NCI-H1694 (cell line): Measurements from ENCODE around the gene PTGDR.
A peak's percentile ranks its signal among the peaks of the same experiment; 100 is the strongest.

Experiments
- DNase-seq: peaks from one replicate; lab custom pipeline; 2025; lab: John Stamatoyannopoulos, UW

The PTGDR gene

DNA sequence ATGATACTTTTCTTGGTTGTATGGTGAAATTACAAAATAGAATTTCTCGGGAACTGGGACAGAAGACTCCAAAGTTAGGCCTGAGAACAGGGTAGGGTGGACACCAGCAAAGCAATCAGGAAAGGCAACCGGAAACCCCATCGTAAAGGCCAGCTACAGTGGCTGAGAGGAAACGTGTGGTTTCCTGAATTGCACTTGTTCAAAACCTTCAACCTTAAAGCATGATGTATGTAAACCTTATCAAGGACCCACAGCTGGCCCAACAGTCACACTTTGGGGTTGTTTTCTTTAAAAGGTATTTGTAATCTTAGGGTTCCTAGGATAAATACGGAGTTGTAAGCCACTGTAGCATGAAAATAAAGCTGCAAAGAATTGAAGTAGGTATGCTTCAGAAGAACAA is 2.2 kb upstream of the PTGDR start:
- DNase-seq = no peak

DNA sequence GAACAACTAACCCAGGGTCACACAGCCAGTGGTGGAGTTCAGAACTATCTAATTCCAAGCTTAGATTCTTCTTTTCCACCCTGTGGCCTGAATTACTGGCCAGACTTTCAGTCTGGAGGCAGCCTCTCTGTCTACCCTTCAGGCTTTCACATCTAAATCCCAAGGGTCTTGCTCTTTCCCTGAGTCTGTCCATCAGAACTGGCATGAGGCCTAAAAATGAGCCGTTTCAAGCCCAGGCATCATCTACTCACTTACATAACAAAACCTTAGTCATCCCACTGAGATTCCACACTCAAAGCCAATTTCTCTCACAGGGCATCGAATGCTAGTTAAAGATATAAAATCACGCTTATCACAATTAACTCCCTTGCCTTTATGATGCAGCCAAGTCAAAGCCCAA is 1.3 kb upstream of the PTGDR start:
- no peak for DNase-seq

GRCh38 chr14:52266782-52267181 is 716 bp upstream of the PTGDR start:
- no peak for DNase-seq

DNA sequence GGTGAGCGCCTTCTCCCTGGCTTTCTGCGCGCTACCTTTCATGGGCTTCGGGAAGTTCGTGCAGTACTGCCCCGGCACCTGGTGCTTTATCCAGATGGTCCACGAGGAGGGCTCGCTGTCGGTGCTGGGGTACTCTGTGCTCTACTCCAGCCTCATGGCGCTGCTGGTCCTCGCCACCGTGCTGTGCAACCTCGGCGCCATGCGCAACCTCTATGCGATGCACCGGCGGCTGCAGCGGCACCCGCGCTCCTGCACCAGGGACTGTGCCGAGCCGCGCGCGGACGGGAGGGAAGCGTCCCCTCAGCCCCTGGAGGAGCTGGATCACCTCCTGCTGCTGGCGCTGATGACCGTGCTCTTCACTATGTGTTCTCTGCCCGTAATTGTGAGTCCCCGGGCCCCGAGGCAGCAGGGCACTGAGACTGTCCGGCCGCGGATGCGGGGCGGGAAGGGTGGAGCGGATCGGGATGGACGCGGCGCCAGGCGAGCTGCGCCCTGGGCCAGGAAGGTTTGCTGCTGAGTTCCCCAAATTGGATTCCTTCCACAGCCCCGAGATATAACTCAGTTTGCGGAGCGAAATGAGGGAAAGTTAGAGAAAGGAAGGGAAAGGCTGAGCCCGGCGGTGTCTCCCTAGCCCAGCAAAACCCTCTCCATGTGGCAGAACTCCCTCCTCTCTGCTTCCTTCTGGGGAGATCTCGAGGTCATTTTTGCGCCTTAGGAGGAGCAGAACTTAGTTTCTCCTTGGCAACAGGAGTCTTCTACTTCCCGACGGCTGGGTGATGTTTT is 972 bp downstream of the PTGDR start:
- DNase-seq = no peak

DNA sequence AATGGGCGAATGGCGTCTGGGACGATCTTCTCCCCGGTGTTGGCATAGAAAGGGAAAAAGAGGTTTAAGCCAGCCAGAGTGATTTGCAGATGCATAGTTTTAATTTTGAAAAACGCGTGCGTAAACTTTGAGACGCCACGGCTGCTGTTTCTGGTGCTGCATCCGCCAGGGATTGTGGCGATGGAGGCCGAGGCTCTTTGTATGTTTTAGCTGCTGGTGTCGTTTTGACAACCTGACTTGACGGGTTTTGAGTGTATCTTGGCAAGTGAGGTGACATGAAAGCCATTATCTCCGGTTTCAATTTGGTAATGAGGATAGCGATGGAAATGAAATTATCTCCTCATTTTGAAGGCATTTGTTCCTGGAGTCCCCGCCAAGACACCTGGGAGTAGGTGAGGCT is 1.6 kb downstream of the PTGDR start:
- no peak for DNase-seq

GRCh38 chr14:52269982-52270381 is 2.5 kb downstream of the PTGDR start:
- DNase-seq = no peak

DNA sequence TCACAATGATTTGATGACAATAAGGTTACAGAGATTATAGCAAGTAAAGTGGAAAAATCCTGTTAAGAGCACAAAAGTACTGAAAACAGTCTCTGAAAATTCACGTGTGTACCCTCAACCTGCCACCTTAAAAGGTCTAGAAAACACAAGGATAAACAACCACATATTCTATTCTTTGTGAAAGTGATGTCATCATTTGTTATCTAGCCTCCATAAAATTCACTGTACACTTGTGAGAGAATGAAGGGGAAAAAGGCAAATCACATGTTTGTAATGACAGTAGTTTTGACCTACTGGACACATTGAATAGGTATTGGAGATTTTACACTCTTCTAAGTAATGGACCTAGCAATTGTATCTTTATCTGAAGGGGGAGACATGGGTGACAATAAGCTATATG is 4.0 kb downstream of the PTGDR start:
- no peak for DNase-seq

GRCh38 chr14:52272375-52272774 is 4.9 kb downstream of the PTGDR start:
- no peak for DNase-seq

GRCh38 chr14:52275372-52275771 is 7.9 kb downstream of the PTGDR start:
- DNase-seq = no peak

- no peak for DNase-seq
These were observed 10.1 kb downstream of the PTGDR start for GRCh38 chr14:52277552-52277951.

GRCh38 chr14:52279408-52279807 is 11.9 kb downstream of the PTGDR start:
- no peak for DNase-seq

DNA sequence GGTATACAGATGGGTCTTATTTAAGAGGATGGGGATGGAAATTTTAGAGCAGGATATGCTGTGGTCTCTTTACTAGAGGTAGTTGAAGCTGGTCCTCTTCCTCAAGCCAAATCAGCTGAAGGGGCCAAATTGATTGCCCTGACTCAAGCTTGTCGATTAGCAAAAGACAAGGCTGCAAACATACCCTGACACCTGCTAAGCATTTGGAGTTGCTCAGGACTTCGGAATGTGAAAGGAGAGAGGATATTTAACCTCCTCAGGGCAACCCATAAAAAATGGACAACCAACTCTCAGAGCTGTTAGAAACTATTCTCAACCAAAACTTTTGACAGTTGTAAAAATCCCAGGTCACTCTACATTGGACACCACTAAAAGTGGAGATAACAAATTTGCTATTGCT is 15.6 kb downstream of the PTGDR start:
- no peak for DNase-seq

DNA sequence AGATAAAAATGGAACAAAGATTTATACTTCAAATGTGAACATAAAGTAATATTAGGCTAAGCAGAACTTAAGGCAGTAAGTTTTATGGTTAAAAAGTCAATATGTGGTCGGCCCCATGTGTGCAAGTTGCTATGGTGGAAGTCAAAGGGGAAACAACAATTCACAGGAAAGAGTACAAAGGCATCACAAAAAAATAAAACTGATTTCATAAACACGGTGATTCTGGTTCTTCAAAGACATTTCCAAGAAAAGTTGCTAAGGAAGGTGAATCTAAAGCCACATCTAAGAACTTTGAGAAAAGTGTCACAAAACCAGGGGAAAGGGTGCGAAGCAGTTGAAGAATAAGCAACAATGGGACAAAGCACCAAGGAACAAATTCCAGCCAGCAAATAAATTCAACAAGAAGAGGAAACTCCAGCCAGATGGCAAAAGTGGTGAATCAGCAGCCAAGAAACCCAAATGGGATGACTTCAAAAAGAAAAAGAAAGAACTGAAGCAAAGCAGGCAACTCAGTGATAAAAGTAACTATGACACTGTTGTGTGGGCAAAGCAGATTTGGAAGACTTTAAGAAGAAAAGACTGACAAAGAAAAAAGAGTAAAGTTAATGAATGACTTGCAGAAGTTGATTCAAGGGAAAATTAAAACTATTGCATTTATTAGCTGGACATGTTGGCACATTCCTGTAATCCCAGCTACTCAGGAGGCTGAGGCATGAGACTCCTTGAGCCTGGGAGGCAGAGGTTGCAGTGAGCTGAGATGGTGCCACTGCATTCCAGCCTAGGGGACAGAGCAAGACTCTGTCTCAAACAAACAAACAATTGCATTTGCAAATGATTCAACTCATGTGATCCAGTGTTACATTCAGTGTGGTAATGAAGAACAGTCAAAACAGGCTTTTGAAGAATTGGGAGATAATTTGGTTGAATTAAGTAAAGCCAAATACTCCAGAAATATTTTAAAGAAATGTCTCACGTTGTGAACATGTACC is 19.5 kb downstream of the PTGDR start:
- no peak for DNase-seq

DNA sequence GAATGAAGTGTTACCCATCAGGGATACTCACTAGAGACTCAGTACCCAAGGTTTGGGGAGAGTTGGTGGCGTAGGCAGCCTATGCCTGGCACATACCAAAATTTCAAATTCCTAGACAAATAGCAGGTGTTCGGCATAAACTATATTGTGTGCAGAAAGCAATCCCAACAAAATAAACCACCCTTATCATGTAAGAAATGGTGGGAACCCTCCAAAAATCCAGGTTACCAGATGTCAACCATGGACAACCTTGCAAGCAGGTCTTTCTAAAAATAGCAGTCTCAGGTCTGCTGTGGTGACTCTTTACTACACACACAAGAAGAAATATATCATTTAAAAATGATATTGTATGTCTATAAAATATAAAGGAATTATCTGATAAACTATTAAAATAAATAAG is 28.9 kb downstream of the PTGDR start:
- DNase-seq = no peak

DNA sequence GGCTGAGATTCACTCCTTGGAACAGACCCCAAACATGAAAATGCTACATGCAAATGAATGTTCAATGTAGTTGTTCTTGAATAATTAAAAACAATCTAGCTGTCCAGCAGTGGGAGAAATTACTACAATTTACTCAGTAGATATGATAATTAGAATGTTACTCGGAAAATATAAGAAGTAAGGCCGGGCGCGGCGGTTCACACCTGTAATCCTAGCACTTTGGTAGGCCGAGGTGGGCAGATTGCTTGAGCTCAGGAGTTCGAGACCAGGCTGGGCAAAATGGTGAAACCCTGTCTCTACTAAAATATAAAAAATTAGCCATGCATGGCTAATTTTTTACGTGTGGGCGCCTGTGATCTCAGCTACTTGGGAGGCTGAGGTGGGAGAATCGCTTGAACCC is 31.3 kb downstream of the PTGDR start:
- no peak for DNase-seq

DNA sequence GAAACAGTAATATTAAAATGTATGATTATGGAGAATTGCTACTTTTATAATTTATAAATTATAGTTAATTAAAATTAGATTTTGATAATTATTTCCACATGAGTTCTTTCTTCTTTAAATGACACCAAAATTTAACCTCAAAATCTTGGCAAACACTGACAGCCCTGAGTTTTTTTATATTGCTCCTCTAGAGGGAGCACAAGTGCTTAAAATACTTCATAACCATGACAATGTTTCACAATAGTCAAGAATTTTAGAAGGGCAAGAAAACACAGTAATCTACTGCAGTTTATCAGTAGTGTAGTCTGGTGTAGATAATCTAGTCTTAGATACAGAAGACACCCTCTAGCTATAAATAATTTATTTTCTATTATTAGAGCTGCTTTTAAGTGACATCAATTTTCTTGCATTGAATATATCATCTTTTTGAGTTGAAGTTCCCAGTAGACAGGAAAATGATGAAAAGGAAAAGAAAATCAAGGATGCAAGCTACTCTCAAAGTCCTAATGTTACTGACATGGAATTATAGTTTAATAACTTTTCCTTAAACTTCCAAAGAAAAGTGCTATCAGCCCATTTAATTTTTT is 32.3 kb downstream of the PTGDR start:
- peak; percentile 50 for DNase-seq

DNA sequence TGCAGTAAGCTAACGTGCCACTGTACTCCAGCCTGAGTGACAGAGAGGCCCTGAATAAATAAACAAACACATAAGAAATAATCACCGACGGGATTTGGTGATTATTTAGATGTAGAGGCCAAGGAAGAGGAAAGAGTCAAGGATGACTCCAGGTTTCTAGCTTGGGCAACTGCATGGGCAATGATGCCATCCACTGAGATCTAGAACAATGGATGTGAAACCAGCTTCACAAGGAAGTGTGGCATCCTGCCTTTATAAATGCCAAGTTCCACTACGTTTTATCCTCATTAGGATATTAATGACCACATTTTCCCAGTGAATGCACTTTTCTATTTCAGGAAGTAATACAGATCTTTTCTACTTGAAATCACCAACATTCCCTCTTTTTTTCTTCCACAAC is 35.7 kb downstream of the PTGDR start:
- DNase-seq = no peak

DNA sequence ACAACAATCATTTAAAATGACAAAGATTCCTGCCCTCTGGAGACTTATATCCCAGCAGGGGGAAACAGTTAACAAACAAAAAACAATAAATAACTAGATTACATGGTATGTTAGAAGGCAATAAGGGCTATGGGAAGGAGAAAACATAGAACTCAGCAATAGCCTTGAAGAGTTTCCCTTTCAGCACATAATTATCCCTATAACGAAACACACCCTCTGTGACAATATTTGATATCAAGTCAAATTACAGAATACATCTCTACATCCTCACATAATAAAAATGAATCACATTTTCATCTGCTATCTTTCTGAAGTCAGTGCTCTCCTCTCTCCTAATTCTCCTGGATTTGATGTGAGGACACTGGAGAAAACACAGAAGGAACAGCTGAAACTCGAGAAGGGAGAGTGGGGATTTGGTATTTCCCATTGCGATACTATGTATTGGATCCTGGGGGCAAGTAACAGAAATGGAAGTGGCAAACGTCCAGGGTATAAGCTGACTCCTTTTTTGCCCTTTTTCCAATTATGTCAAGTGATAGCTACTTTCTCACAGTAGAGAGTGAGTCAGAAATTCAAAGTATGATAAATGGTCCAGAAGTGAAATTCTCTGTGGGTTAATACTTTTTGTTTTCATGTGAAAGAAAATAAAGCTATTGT is 36.9 kb downstream of the PTGDR start:
- DNase-seq = no peak

DNA sequence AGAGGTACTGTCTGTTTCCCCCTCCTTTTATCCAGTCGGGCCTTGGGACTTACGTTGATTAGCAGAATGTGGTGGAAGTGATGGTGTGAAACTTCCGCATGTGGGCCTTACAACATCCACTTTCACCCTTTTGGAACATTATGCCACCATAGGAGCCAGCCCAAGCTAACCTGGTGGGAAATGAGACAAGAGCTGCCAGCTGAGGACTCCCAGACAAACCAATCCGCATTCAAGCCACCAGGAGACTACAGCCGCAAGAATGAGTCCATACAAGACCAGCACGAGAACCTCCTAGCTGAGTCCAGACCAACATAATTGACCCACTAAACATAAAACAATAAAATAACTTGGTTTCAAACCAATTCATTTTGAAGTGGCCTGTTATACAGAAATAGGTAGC is 37.5 kb downstream of the PTGDR start:
- no peak for DNase-seq

DNA sequence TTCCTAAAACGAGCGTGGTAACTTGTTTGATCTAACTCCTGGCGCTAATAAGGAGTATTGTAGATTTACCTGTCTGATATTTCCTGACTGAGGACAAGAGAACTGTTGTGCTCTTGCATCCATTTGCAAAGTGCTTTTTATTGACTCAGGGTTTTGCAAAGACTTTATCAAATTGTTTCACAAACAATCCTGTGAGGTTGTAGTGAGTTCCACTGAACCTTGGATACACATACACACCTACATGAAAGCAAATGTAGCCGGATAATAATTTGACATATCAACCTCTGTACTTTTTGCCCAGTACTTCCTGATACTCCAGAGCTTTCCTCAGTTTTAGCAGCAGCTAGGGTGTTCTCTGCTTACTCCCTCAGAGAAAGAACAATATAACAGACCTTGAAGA is 39.9 kb downstream of the PTGDR start:
- DNase-seq = no peak

GRCh38 chr14:52307905-52308304 is 40.4 kb downstream of the PTGDR start:
- no peak for DNase-seq

GRCh38 chr14:52310541-52310940 is 43.0 kb downstream of the PTGDR start:
- no peak for DNase-seq
